ENCODE data around the gene CDH11. TPM values are rescaled to one million over a fixed set of nuclear protein-coding genes. Genes with fewer than 3 reads are reported as not detected.

Gene CDH11
- total and polyA plus RNA-seq, 2 experiments from 2014 or later = 3.5 to 19.6 TPM

DNA sequence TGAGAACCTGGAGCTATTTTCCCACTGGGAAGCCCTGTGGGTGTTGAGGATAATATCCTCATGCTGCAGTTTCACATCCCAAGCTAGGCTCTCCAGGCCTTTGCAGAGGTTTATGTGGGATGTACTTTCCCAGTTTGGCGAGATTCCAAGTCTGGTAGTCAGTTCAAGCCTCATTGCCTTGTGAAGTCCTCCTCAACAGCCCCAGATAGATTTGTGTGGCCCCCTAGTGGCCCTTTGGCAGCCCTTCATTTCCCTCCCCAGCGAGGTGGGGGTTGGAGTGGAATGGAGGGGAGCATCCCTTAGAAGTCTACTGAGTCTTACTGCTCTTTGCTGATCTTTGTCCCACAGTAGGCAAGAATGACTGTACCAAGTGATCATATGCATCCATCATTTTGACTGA, 137.9 kb downstream of the CDH11 start:
- H3K36me3 Mint-ChIP-seq (ENCODE audit: low read depth) = no peaks in the 10 kb centered on the region
- no peak overlapping the region for H3K4me3 Mint-ChIP-seq

DNA sequence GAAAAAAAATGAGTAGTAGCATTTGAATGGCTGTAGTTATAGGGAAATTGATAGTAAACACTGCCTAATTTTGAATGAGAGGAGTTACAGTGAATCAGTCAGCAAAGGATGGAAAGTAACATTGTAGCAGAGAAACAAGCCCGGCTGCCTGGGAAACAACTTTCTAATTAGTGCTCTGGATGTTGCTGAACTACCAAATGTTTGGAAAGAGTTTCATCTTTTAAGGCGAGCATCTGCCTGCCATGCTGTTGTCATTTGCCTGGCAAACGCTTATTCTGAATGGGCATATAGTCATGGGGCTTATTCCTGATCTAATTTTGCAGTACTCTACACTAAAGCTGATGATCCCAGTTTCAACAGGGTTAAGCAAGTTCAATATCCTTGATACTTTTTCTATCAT, 138.6 kb downstream of the CDH11 start:
- TF ChIP-seq EZH2phosphoT487 (IDR thresholded peaks at IDR 0.05; ENCODE audit: unreplicated experiment) = no peak
- Mint-ChIP-seq H3K4me1 (peaks cover 5% of the 10 kb centered on the region), H3K27ac (no peak overlapping the region), H3K4me3 (no peak overlapping the region), H3K9me3 (no peaks in the 10 kb centered on the region), H3K36me3 (ENCODE audit: low read depth) (no peaks in the 10 kb centered on the region), H3K27me3 (ENCODE audit: insufficient read depth, low read depth, poor library complexity) (no peaks in the 10 kb centered on the region)
- DNase-seq (ENCODE audit: low spot score) (no peak), ATAC-seq (no peak)
- Histone ChIP-seq H4K20me1 (replicated peaks; ENCODE audit: insufficient read depth) (no peaks in the 10 kb centered on the region), H3K9me2 (ENCODE audit: insufficient read depth) (no peaks in the 10 kb centered on the region), H2AFZ (no peak overlapping the region), H3K79me2 (replicated peaks; ENCODE audit: insufficient read depth) (no peaks in the 10 kb centered on the region), H3K4me3 (no peak overlapping the region), H3K36me3 (ENCODE audit: insufficient read depth) (no peaks in the 10 kb centered on the region), H3K27me3 (ENCODE audit: insufficient read depth) (no peaks in the 10 kb centered on the region), H3K4me1 (ENCODE audit: insufficient read depth) (no peaks in the 10 kb centered on the region), H3F3A (replicated peaks; ENCODE audit: low read depth) (no peaks in the 10 kb centered on the region), H3K27ac (ENCODE audit: low read depth) (no peak overlapping the region), H3K4me2 (no peak overlapping the region)

More for the DNA sequence above, 137.9 kb downstream of the CDH11 start:
- Histone ChIP-seq H3K4me1 (ENCODE audit: insufficient read depth) (no peaks in the 10 kb centered on the region), H3K79me2 (replicated peaks; ENCODE audit: insufficient read depth) (no peaks in the 10 kb centered on the region), H2AFZ (no peak overlapping the region), H3K9me2 (ENCODE audit: insufficient read depth) (no peaks in the 10 kb centered on the region), H3K4me3 (no peak overlapping the region), H3K27me3 (ENCODE audit: insufficient read depth) (no peaks in the 10 kb centered on the region), H4K20me1 (replicated peaks; ENCODE audit: insufficient read depth) (no peaks in the 10 kb centered on the region), H3K36me3 (ENCODE audit: insufficient read depth) (no peaks in the 10 kb centered on the region), H3K4me2 (no peak overlapping the region), H3K27ac (ENCODE audit: low read depth) (no peak overlapping the region), H3F3A (replicated peaks; ENCODE audit: low read depth) (no peaks in the 10 kb centered on the region)
- H3K27me3 Mint-ChIP-seq (ENCODE audit: insufficient read depth, low read depth, poor library complexity) = no peaks in the 10 kb centered on the region
- TF ChIP-seq, protein P1, sequence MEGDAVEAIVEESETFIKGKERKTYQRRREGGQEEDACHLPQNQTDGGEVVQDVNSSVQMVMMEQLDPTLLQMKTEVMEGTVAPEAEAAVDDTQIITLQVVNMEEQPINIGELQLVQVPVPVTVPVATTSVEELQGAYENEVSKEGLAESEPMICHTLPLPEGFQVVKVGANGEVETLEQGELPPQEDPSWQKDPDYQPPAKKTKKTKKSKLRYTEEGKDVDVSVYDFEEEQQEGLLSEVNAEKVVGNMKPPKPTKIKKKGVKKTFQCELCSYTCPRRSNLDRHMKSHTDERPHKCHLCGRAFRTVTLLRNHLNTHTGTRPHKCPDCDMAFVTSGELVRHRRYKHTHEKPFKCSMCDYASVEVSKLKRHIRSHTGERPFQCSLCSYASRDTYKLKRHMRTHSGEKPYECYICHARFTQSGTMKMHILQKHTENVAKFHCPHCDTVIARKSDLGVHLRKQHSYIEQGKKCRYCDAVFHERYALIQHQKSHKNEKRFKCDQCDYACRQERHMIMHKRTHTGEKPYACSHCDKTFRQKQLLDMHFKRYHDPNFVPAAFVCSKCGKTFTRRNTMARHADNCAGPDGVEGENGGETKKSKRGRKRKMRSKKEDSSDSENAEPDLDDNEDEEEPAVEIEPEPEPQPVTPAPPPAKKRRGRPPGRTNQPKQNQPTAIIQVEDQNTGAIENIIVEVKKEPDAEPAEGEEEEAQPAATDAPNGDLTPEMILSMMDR (conservative IDR thresholded peaks at IDR 0.05; ENCODE audit: low read depth in 2 of 2) = peak; percentile 85 to 91
- no peak for TF ChIP-seq EZH2 (IDR thresholded peaks at IDR 0.05; ENCODE audit: low read depth, unreplicated experiment)
- H3K9me3 Mint-ChIP-seq = no peaks in the 10 kb centered on the region
- ATAC-seq (peak; percentile 100), DNase-seq (ENCODE audit: low spot score) (peak; percentile 83)
- H3K27ac Mint-ChIP-seq = no peak overlapping the region
- H3K4me1 Mint-ChIP-seq = peaks cover 5% of the 10 kb centered on the region

DNA sequence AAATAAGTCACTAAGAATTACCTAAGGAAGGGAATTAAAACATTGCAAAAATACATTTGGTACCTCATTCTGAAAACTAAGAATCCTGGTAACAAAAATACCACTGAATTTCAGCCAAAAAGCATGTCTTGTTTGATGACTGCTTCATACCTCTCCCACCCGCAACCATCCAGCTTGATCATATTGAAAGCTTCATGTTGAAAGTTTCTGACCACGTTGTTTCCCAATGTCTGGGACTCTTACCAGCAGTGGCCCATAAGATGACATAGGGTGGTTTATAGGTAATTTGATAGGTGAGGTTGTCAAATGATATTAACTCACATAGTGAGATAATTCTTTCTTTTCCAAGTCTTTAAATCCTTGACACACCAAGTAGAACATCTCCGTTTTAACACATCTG, 139.3 kb downstream of the CDH11 start:
- ATAC-seq (no peak), DNase-seq (ENCODE audit: low spot score) (no peak)
- Histone ChIP-seq H3K27me3 (ENCODE audit: insufficient read depth) (no peaks in the 10 kb centered on the region), H3K4me2 (no peak overlapping the region), H4K20me1 (replicated peaks; ENCODE audit: insufficient read depth) (no peaks in the 10 kb centered on the region), H3K27ac (ENCODE audit: low read depth) (no peak overlapping the region), H3K9me2 (ENCODE audit: insufficient read depth) (no peaks in the 10 kb centered on the region), H3K36me3 (ENCODE audit: insufficient read depth) (no peaks in the 10 kb centered on the region), H2AFZ (no peak overlapping the region), H3K4me3 (no peak overlapping the region), H3K79me2 (replicated peaks; ENCODE audit: insufficient read depth) (no peaks in the 10 kb centered on the region), H3K4me1 (ENCODE audit: insufficient read depth) (no peaks in the 10 kb centered on the region), H3F3A (replicated peaks; ENCODE audit: low read depth) (no peaks in the 10 kb centered on the region)
- H3K9me3 Mint-ChIP-seq = no peaks in the 10 kb centered on the region
- TF ChIP-seq POLR2AphosphoS5 (IDR thresholded peaks at IDR 0.05; ENCODE audit: low read depth) (no peak), JUNB (IDR thresholded peaks at IDR 0.05; ENCODE audit: unreplicated experiment) (no peak), STAT1 (IDR thresholded peaks at IDR 0.05; ENCODE audit: unreplicated experiment) (no peak), NANOG (IDR thresholded peaks at IDR 0.05; ENCODE audit: borderline replicate concordance) (no peak), EZH2 (IDR thresholded peaks at IDR 0.05; ENCODE audit: low read depth, unreplicated experiment) (no peak), ZNF331 (CRISPR knock-in tag; IDR thresholded peaks at IDR 0.05; ENCODE audit: low read depth) (no peak)
- TF ChIP-seq, protein P2, sequence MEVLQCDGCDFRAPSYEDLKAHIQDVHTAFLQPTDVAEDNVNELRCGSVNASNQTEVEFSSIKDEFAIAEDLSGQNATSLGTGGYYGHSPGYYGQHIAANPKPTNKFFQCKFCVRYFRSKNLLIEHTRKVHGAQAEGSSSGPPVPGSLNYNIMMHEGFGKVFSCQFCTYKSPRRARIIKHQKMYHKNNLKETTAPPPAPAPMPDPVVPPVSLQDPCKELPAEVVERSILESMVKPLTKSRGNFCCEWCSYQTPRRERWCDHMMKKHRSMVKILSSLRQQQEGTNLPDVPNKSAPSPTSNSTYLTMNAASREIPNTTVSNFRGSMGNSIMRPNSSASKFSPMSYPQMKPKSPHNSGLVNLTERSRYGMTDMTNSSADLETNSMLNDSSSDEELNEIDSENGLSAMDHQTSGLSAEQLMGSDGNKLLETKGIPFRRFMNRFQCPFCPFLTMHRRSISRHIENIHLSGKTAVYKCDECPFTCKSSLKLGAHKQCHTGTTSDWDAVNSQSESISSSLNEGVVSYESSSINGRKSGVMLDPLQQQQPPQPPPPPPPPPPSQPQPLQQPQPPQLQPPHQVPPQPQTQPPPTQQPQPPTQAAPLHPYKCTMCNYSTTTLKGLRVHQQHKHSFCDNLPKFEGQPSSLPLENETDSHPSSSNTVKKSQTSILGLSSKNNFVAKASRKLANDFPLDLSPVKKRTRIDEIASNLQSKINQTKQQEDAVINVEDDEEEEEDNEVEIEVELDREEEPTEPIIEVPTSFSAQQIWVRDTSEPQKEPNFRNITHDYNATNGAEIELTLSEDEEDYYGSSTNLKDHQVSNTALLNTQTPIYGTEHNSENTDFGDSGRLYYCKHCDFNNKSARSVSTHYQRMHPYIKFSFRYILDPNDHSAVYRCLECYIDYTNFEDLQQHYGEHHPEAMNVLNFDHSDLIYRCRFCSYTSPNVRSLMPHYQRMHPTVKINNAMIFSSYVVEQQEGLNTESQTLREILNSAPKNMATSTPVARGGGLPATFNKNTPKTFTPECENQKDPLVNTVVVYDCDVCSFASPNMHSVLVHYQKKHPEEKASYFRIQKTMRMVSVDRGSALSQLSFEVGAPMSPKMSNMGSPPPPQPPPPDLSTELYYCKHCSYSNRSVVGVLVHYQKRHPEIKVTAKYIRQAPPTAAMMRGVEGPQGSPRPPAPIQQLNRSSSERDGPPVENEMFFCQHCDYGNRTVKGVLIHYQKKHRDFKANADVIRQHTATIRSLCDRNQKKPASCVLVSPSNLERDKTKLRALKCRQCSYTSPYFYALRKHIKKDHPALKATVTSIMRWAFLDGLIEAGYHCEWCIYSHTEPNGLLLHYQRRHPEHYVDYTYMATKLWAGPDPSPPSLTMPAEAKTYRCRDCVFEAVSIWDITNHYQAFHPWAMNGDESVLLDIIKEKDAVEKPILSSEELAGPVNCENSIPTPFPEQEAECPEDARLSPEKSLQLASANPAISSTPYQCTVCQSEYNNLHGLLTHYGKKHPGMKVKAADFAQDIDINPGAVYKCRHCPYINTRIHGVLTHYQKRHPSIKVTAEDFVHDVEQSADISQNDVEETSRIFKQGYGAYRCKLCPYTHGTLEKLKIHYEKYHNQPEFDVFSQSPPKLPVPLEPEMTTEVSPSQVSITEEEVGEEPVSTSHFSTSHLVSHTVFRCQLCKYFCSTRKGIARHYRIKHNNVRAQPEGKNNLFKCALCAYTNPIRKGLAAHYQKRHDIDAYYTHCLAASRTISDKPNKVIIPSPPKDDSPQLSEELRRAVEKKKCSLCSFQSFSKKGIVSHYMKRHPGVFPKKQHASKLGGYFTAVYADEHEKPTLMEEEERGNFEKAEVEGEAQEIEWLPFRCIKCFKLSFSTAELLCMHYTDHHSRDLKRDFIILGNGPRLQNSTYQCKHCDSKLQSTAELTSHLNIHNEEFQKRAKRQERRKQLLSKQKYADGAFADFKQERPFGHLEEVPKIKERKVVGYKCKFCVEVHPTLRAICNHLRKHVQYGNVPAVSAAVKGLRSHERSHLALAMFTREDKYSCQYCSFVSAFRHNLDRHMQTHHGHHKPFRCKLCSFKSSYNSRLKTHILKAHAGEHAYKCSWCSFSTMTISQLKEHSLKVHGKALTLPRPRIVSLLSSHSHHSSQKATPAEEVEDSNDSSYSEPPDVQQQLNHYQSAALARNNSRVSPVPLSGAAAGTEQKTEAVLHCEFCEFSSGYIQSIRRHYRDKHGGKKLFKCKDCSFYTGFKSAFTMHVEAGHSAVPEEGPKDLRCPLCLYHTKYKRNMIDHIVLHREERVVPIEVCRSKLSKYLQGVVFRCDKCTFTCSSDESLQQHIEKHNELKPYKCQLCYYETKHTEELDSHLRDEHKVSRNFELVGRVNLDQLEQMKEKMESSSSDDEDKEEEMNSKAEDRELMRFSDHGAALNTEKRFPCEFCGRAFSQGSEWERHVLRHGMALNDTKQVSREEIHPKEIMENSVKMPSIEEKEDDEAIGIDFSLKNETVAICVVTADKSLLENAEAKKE (CRISPR knock-in tag; IDR thresholded peaks at IDR 0.05) = no peak
- no peaks in the 10 kb centered on the region for H3K36me3 Mint-ChIP-seq (ENCODE audit: low read depth)
- H3K4me3 Mint-ChIP-seq = no peak overlapping the region
- H3K27me3 Mint-ChIP-seq (ENCODE audit: insufficient read depth, low read depth, poor library complexity) = no peaks in the 10 kb centered on the region
- H3K27ac Mint-ChIP-seq = no peak overlapping the region
- H3K4me1 Mint-ChIP-seq = peaks cover 5% of the 10 kb centered on the region
